SIG-M5 (cell line): ENCODE data around the gene RASGRP3.

ENCODE experiments used
- DNase-seq: peaks from one replicate; lab custom pipeline; 2025; lab: John Stamatoyannopoulos, UW

The RASGRP3 gene

GRCh38 chr2:33522576-33522975 is 46.1 kb downstream of the RASGRP3 start:
- no peak for DNase-seq

- DNase-seq: no peak
Measured at GRCh38 chr2:33525666-33526065, 49.2 kb downstream of the RASGRP3 start.

DNA sequence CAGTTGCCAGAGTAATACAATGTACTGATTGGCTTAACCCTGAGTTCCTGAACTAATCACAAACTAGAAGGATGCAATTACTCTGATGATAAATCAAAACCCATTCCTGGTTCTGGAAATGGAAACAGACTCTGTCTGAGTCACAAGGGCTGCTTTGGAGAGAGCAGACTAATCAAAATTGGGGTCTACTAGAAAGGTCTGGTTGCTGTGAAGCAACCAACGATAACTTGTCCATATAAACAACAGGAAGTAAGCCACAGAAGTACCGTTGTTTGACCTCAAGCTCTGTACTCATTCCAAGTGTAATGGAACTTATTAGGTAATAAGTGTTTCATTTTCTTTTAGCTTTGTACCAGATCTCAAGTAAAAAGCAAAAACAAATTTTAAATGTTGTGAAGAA is 49.7 kb downstream of the RASGRP3 start:
- no peak for DNase-seq

GRCh38 chr2:33526921-33527320 is 50.5 kb downstream of the RASGRP3 start:
- no peak for DNase-seq

GRCh38 chr2:33528441-33528950 is 52.0 kb downstream of the RASGRP3 start:
- DNase-seq: no peak

- DNase-seq: no peak
Measured at GRCh38 chr2:33529771-33530481, 53.5 kb downstream of the RASGRP3 start.

DNA sequence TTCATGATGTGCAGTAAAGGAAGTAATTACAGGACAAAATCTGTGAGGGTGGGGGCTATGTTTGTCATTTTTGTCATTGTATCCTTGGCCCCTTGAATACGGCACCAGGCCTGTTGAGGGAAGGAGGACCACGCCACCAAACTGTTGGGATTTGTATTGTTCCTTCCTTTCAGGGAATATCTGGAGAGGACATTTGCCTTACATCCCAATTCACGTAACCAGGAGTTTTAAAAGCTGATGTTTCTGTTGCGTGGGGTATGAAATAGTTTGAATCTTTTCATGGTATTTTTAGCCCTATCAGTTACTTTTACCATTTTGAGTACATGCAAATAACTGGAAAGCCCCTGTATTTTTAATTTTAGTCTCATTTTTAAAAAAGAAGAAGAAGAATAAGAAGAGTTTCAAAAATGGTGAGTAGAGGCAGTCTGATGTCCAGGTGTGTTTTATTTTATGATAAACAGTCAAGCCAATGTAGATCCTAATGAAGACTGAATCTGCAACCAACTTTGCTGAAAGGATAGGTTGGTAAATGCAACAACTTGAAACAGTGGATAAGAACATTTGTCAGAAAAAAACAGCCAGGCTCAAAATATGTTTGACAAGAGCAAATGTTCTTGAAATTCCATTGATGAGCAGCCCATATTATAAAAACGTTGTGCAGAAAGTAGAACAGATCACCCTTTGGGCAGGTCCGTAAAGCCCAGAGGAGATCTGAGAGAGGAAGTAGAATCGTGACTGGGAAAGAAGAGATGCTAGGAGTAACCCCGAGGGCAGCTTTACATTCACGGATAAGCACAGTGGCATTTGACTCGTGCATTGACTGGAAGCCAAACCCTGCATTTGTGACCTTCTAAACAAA is 54.5 kb downstream of the RASGRP3 start:
- no peak for DNase-seq

DNA sequence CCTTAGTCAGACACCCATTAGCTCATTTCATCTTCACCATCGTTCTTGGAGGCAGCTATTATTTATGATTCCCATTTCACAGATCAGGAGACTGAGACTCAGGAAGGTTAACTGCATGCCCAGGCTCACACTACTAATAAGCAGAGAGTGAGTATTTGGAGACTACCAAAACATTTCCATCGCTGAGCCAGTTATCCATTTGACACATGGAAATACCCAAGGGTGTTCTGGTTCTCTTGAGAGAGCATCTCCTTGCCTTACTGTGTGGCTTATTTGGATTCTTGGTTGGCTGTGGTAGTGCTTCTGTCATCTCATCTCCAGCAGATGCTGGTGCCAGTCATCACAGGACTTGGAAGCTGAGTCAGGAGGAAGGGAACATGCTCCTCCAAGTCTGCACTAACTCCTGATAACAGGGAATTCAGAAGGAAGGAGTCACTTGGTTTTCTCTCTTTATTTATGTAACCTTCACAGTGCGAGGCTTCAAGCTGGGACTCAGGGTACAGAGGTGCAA is 55.2 kb downstream of the RASGRP3 start:
- no peak for DNase-seq

DNA sequence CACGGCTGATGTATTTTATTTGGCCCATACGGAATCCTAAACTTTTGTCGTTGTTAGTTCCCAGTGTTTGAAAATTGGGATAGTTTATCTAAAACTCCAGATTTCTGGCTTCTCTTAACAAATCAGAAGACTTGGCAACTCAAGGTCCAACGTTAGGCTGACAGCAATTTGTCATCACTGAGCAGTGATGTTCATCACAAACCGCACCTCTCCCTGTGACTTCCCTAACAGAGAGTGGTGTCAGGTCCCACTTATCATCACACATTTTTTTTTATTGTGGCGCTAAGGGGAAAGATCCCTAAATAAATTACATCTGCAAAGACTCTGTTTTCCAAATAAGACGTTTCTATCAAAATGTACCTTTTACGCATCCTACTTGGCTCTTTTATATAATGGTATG is 55.7 kb downstream of the RASGRP3 start:
- DNase-seq: no peak

GRCh38 chr2:33532966-33533365 is 56.5 kb downstream of the RASGRP3 start:
- no peak for DNase-seq

- no peak for DNase-seq
Measured at GRCh38 chr2:33535421-33535820, 59.0 kb downstream of the RASGRP3 start.

GRCh38 chr2:33541243-33541642 is 64.8 kb downstream of the RASGRP3 start:
- DNase-seq: no peak

DNA sequence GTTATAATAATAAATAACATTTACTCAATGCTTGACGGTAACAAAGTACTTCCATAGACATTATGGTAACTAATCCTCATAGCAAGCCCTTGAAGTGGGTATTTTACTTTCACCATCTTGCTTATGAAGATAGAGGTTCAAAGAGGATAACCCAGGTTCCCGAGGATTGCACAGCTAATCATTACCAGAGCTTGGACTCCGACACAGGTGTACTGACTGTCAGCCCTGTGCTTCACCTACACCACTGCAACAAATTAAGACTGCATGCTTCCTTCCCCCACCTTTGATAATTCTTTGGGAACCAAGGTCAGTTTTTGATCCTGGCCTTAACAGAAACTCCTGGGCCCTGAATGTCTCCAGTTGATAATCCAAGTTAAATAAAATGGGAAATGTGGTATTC is 73.8 kb downstream of the RASGRP3 start:
- no peak for DNase-seq

- DNase-seq: no peak
Measured at GRCh38 chr2:33552758-33553461, 76.5 kb downstream of the RASGRP3 start.

- DNase-seq: no peak
Measured at GRCh38 chr2:33555681-33556080, 79.2 kb downstream of the RASGRP3 start.

GRCh38 chr2:33559328-33559727 is 82.9 kb downstream of the RASGRP3 start:
- DNase-seq: no peak

DNA sequence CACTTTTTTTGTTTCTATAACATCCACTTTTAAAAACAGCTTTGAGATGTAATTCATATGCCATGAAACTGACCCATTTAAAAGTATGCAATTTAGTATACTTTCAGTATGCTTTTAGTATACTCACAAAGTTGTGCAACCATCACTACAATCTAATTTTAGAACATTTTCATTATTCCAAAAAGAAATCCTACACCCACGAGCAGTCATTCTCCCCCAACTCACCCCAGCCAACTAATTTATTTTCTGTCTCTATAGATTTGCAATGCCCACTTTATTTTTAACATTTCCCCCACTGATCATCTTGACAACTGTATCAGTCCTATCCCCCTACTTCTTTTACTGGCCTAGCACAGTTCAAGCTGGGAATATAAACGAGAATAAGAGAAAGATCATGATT is 83.6 kb downstream of the RASGRP3 start:
- no peak for DNase-seq

GRCh38 chr2:33561872-33562271 is 85.4 kb downstream of the RASGRP3 start:
- no peak for DNase-seq

DNA sequence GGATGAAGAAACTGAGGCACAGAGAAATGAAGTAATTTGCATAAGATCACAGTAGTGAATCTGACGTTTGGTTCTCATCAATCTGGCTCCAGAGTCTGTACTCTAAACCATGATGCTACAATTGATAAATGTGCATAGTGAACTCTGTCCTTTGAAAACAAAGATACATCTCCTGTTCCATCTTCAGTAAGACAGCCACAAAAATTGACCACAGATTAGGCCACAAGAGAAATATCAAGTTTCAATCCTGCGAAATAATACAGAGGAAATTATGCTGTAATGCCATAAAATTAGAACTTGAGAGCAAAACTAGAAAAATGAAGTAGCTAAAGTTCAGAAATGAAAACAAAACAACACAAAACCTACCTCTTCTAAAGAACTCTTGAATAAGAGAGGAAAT is 94.2 kb downstream of the RASGRP3 start:
- no peak for DNase-seq

DNA sequence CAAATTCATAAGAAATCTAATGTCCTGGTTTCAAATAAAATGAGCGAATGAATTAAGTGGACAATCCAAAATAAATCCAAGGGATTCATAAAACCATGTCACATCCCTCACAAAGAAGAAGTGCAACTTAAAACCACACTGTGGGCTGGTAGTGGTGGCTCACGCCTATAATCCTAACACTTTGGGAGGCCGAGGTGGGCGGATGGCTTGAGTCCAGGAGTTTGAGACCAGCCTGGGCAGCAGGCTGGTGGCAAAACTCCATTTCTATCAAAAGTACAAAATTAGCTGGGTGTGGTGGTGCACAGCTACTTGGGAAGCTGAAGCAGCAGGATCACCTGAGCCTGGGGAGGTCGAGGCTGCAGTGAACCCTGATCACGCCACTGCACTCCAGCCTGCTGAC is 97.2 kb downstream of the RASGRP3 start:
- no peak for DNase-seq

DNA sequence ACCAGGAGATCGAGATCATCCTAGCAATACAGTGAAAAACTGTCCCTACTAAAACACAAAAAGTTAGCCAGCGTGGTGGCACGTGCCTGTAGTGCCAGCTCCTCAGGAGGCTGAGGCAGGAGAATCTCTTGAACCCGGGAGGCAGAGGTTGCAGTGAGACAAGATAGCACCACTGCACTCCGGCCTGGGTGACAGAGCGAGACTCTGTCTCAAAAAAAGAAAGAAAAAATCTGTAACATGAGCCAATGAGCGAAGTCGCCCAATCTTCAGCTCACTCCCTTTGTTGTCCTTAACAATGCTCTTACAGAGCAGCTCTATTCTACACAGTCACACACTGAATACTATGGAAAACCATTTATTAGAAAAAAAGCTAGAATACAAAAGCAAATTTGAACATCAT is 100.6 kb downstream of the RASGRP3 start:
- no peak for DNase-seq

GRCh38 chr2:33577668-33578067 is 101.2 kb downstream of the RASGRP3 start:
- DNase-seq: no peak
